Endometrium (tissue), 2 donors: Measurements from ENCODE around the gene CD83.

Experiments
- FAIRE-seq: peaks from 2 replicates; lab custom pipeline; 2012; peaks lifted over from hg19 to GRCh38; lab: Jason Lieb, UNC
- donor health status: control.
- donor health status: control.

Gene CD83

DNA sequence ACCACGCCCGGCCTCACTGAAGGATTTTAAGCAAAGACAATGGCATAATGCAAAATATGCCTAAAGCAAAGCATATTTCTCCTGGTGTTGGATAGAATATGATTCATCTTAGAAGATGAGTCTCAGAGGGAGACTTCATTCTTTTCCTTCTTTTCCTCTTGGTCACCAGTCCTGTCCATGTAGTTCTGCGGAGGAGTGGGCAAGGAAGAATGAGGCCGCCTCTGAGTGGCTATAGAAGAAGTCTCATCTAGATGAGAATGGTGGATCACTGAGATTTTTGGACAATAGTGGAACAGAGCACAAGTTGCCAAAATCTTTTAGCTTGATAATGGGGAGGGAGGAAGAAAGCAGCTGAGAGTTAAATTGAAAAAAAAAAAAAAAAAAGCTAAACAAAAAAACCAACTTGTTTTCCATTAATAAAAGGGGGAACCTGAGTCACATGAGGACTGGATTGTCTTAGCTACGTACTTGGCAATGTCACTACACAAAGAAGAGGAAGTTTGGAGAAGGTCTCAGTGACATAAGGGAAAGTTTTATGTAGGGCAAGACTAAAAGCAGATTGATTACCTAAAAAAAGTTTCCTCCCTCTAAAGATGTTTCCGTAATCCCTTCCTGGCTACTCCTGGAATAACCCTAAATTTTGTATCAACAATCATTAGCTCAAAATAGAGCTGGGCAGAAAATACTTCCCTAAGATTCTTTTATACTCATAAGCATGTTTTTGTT is 6.0 kb downstream of the CD83 start:
- FAIRE-seq = peak; percentile 80

DNA sequence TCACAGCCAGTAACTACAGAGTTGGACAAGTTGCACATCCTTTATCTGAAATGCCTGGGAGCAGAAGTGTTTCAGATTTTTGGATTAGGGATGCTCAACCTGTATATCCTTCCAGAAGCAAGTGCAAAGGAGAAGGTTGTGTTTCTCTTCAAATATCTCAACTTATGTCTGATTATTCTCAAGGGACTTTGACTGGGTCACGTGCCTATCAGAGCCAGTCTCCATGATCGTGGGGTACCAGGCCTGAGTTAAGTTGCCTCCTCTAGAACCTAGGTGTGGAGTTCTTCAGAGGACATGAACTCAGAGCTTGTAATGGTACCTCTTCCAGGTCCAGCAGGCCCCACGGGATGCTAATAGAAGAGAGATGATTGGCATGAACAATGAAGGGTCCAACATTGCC is 7.8 kb downstream of the CD83 start:
- FAIRE-seq = no peak

DNA sequence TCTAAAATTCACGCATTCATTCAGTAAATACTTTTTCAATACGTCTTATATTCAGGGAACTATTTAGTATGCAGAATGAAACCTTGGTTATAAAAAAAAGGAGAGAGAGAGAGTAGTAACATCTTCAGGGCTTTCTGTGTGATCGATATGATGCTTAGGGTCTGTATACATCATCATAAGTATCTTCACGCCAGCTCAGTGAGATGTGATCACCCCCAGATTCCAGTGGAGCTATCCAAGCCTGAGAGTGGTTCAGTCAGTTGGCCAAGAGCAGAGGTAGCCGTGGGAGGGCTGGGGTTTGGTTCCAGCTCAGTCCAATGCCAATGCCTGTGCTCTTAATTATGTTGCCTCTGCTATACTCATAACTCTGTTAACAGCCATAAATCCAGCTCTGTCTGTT is 8.6 kb downstream of the CD83 start:
- FAIRE-seq = no peak

DNA sequence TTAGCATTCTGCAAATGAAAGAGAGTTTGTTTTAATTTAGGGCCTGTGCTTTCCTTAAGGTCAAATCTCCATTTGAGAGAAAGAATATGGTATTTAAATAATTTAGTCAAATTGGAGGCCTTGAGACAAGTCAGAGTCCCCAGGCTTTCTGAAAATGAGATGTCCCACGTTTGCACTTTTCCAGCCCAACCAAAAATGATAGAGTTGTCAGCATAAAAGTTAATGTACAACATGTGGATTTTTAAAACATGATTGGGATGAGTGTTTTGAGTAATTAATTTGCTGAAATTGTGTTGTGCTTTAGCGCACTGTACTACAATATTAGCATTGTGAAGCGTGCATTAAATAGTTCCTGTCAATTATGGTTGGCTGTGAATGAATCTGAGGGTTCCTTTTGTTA is 10.0 kb downstream of the CD83 start:
- FAIRE-seq = no peak

- no peak for FAIRE-seq
Measured at GRCh38 chr6:14128012-14128411, 10.4 kb downstream of the CD83 start.

DNA sequence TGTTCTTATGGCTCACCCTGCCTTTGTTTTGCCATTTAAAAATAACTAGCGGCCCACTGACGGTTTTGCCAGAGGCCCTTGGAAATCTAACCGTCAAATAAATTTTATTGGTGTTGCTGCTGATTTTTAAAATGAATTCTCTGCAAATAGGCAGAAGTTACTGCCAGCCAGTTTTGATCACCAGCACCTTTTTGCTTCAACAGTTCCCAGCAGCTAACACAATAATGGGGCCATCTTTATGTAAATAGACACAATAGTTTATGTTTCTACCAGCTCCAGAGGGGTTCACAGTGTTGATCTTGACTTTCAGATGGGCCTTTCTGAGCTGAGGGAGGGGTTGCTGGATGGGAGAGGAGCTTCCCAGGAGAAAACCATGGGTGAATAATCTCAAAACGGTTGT is 11.2 kb downstream of the CD83 start:
- FAIRE-seq = no peak

GRCh38 chr6:14129575-14129974 is 12.0 kb downstream of the CD83 start:
- peak; percentile 26 for FAIRE-seq

- no peak for FAIRE-seq
Measured at GRCh38 chr6:14130435-14131075, 13.0 kb downstream of the CD83 start.

GRCh38 chr6:14131579-14131978 is 14.0 kb downstream of the CD83 start:
- FAIRE-seq = no peak

DNA sequence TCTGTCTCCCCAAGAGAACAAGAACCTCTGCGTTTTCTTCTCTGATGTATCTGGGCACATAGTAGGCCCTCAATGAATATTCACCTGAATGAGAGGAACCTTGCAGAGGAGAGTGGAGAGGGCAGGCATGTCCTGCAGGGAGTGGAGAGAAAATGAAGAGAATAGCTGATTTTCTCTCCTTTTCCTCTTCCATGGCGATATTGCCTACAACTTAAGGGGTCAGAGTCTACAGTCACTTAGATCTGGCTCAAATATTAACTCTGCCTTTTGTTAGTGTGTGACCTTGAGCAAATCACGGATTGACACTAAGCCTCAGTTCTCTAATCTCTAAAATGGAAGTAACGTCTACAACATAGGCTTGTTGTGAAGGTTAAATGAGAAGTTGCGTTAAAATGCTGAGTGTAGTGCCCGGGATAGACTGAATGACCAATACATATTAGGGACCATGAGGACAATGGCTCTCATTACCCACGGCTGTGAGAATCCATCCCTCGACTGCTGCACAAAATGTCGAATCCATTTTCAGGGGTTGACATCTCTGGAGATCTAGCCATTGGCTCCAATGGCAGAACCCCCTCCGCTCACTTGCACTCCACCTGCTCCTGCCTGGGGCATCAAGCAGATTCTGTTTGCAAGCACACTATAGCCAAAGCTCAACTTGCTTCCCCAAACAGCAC is 14.8 kb downstream of the CD83 start:
- no peak for FAIRE-seq

GRCh38 chr6:14132921-14133275 is 15.3 kb downstream of the CD83 start:
- no peak for FAIRE-seq

DNA sequence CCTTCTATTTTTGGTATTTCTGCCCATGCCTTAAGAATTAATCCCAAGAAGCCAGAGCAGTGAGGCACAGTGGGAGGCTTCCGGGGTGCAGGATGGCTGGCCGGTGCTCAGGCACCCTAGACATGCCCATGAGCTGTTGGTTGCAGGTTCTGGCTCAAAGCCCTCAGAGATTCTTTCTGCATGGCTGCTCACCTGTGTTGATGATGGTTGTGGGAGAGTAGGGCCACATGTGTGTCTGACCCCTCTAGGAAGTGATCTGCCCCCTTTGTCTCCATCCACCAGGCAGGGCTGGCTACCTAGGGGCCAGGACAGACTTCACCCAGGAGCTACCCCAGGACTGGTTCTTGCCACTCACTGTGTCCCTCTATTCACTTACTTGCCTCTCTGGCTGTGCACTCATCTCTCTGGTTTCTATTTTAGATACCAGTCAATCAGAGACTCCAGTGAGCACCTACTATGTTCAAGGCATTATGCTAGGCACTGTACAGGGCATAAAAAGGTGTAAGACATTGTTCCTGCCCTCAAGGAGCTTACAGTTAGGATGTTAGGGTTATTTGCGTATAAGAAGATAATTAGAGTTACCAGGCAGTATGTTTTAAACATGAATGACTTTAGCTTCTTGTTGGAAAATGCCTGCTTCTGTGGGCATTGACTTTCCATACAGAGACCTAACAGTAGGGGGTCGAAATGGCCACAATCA is 16.8 kb downstream of the CD83 start:
- no peak for FAIRE-seq

DNA sequence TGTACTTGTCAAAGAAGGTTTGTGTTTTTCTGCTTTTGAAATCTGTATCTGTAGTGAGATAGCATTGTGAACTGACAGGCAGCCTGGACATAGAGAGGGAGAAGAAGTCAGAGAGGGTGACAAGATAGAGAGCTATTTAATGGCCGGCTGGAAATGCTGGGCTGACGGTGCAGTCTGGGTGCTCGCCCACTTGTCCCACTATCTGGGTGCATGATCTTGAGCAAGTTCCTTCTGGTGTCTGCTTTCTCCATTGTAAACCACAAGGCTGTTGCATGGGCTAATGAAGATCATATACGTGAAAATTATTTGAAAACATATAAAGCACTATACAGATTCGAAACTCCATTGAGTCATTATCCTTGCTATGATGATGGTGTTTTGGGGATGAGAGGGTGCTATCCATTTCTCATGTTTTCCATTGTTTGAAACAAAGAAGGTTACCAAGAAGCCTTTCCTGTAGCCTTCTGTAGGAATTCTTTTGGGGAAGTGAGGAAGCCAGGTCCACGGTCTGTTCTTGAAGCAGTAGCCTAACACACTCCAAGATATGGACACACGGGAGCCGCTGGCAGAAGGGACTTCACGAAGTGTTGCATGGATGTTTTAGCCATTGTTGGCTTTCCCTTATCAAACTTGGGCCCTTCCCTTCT is 18.4 kb downstream of the CD83 start:
- FAIRE-seq = no peak

DNA sequence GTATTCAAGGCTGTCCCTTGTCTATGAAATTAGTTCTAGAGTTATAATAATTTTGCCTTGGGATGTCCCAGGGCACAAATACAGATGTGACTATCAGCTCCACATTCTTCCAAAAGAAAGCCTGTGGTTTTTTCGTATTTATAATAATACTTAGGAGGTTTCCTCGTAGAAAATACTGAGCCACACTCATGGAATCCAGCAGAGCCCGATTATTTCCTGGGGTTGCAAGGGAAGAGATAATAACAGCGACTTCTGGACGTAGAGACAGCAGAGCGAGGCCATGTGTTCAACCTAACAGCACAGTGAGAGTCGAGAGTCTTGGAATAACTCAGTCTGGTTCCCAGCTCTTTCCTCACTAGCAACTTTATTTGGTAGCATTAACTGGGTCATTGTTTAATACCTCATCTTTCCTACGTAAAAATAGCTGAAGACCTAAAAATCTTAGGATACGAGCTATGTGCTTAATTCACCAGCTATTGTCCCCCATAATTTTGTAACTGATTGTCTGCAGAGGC is 21.2 kb downstream of the CD83 start:
- no peak for FAIRE-seq

DNA sequence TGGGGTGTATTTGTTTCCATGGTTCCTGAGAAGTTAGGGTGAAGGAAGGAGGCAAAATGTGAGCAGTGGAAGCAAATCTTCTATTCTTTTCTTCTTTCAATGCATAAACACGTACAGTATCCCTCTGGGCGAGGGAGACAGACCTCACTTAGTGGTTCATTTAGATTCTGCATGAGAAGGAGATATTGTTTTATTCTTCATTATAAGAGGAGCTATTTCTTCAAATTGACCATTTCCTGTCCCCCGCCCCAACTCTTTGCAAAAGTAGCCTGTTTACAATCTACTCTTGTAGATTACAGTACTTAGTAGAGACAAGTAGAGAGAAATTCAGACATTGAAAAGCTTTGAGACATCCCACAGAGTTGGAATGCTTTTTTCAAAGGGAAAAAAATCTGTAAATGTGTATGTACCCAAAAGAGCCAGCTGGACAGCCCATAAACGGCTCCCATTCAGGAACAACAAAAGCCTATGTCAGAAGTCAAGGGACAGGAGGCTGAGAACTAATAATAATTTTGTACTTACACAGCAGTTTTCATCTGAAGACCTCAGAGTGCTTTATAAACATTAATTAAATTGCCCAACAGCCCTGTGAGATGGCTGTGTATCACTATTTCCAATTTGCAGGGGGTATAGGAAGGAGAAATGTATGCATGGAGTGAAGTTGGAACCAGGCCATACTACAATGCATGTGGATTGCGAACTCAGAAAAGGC is 23.9 kb downstream of the CD83 start:
- no peak for FAIRE-seq

GRCh38 chr6:14142063-14142450 is 24.5 kb downstream of the CD83 start:
- FAIRE-seq = no peak

DNA sequence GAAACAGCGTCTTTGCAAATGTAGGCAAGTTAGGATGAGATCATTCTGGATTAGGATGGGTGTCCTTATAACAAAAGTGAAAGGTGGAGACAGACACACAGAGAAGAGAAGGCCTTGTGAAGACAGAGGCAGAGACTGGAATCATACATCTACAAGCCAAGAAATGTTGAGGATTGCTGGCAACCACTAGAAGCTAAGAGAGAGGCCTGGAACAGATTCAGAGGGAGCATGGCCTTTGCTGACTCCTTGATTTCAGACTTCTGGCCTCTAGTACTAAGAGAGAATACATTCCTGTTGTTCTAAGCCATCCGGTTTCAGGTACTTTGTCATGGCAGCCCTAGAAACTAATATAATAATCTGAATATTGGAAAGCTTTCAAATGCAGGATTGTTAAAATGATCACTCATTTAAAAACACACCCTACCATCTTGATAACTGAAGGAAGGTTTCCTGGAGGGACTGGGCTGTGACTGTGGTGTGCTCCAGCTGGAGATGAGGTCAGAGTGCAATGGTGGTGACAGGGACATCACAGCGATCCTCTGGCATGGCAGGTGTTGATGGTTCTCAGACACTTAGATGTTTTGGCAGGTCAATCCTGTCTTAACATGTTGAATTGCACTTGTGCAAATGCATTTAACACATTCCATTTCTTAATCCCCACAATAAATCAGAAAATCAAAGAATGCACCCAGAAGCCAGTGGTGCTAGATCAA is 25.1 kb downstream of the CD83 start:
- no peak for FAIRE-seq

DNA sequence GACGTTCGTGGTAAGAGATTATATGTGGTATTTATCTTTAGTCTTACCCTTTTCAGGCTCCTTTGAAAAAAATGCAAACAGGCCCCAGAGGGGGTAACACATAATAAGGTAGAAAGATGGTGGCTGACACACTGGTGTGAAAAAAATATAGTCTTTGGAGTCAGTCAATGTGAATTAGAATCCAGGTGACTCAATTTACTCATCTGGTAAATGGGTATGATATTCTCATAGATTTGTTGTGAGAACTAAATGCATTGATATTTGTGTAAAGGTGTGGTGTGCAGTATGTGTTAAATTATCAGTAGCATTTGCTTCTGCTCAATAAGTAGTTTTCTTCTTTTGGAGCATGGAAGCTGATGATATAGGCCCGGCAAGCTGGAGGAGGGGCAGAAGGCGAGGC is 25.7 kb downstream of the CD83 start:
- FAIRE-seq = no peak

GRCh38 chr6:14144678-14145113 is 27.1 kb downstream of the CD83 start:
- FAIRE-seq = no peak

DNA sequence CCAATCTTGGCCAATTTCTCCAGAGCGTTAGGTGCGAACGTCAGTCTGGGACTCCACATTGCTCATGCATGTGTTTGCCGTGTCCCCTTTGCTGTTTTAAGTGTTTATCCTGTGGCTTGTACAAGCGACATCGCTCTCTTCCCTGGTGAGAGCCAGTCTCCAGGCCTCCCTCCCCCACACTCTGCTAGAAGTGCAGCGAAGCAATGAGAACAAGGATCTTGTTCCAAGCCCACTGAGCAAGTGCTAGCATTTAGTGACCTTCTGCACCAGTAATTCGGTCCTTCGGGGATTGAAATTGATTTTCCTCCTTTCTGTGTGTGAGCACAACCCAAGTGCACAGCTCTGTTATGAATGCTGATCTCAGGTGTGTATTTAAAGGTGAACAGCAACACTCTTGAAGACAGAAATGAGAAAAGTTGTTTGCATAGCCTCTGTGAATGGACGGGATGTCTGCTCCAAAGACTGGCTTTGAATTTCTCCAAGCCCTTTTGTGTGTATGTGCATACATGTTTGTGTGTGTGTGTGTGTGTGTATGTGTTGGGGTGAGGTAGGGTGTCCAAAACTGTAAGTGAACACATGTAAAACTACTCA is 29.0 kb downstream of the CD83 start:
- FAIRE-seq = no peak

DNA sequence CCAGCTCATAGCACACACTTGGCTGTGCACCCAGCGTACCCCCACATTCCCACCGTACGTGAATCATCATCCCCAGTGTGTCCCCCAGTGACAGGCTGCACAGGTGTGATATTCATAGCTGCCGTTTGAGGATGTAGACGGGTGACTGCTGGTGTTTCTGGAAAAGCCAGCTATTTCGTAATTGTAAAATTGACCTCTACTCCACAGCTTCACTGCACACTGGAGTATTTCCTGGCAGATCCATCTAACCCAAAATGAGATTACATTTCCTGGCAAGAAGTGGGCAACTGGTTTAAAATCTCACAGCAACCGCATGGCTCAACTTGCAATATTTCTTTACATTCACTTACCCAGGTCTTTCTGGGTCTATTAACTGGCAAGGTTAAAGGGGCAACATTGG is 30.3 kb downstream of the CD83 start:
- FAIRE-seq = no peak
